GM12801 (cell line): ENCODE measurements around the gene NMS.

Experiments
- TF ChIP-seq, protein P1 (sequence below): IDR thresholded peaks from one replicate; pipeline ENCODE4 v1.5.1; 2011; ENCODE audit warnings: control low read depth; ENCODE audit not compliant: insufficient read length; ENCODE audit errors: extremely low read depth

NMS gene

DNA sequence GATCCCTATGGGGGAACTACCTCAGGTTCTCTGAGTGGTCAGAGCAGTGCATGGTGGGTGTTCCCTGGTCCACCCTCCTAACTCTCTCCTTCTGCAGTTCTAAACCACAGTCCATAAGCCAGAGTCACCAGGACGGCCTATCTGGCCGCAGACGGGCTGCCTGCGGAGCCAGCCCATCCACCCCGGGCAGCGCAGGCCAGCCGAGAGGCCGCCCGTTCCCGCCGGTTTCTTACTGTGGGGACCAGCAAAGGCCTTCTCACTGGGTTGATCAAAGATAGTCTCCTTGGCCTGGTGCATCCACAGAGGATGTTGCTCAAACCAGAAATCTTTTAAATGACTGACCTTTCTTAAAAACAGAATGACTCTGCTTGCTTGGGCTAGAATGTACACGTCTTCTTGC is 43.2 kb upstream of the NMS start:
- TF ChIP-seq, protein P1, sequence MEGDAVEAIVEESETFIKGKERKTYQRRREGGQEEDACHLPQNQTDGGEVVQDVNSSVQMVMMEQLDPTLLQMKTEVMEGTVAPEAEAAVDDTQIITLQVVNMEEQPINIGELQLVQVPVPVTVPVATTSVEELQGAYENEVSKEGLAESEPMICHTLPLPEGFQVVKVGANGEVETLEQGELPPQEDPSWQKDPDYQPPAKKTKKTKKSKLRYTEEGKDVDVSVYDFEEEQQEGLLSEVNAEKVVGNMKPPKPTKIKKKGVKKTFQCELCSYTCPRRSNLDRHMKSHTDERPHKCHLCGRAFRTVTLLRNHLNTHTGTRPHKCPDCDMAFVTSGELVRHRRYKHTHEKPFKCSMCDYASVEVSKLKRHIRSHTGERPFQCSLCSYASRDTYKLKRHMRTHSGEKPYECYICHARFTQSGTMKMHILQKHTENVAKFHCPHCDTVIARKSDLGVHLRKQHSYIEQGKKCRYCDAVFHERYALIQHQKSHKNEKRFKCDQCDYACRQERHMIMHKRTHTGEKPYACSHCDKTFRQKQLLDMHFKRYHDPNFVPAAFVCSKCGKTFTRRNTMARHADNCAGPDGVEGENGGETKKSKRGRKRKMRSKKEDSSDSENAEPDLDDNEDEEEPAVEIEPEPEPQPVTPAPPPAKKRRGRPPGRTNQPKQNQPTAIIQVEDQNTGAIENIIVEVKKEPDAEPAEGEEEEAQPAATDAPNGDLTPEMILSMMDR, result no peak

DNA sequence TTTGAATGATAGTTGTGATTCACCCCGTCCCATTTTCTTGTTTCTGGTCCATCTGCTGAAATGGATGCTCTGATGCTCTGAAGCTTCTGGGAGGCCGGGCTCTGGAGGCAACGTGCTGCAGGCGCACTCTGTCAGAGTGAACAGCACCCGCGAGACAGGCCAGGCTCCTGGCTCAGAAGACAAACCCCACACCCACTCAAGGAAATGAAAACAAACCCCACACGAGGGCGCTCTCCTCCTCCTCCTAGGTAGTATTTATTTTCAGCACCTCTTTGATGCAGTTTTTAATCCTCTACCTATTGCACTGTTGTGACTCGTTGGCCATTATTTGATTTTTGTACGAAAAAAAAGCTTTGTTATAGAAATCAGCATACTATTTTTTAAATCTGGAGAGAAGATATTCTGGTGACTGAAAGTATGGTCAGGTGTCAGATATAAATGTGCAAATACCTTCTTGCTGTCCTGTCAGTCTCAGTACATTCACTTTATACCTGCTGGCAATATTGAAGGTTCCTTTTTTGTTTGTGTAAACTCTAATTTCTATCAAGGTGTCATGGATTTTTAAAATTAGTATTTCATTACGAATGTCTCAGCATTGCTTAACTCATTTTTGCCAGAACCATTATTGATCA is 42.5 kb upstream of the NMS start:
- TF ChIP-seq, protein P1, result no peak

DNA sequence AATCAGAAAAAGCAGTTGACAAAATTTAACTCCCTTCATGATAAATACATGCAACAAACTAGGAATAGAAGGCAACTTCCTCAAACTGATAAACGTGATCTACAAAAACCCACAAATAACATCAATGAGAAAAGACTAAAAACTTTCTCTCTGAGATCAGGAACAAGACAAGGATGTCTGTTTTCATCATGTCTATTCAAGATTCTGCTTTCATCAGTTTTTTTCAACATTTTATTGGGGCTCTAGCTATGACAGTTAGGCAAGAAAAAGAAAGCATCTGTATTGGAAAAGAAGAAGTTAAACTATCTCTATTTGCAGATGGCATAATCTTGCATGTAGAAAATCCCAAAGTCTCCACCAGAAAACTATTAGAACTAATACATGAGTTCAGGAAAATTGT is 40.6 kb upstream of the NMS start:
- TF ChIP-seq, protein P1, result no peak

DNA sequence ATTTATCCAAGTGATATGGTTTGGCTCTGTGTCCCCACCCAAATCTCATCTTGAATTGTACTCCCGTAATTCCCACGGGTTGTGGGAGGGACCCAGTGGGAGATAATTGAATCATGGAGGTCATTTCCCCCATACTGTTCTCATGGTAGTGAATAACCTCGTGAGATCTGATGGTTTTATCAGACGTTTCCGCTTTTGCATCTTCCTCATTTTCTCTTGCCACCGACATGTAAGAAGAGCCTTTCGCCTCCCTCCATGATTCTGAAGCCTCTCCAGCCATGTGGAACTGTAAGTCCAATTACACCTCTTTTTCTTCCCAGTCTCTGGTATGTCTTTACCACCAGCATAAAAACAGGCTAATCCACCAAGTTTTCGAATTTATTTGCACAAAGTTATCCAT is 32.5 kb upstream of the NMS start:
- TF ChIP-seq, protein P1, result no peak

DNA sequence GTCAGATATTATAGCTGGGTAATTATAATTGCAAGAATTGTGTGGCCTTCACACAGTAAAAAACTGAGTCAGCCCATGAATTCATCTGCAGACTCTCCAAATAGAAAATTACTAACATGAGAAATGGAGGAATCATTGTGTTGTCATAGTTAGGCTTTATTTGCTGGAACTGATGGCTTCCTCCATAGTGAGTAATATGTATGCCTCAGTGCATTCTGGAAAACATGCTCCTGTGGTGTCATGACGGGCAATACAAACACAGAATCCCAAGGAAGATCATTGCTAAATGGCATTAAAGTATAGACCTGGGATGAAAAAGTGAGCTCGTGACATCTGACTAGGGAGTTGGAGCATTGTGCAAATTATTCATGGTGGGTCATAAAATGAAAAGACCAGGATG is 23.6 kb upstream of the NMS start:
- TF ChIP-seq, protein P1, result no peak

DNA sequence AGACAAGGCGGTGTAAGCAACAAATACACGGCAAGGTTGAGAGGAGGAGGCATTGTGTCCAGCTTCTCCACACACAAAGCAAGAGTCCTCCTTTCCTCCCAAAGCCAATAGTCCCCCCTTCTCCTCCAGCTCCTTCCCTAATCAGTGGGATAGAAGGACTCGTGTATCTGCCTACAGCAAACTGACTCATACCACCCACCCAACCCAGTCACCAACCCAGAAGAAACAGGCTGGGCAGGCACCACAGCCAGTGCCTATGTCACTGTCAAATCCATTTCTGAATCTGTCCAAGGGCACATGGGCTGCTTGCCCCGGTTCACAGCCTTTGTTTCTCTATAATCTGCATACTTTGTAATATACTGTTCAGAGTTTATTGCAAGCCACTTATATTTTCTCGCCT is 19.2 kb upstream of the NMS start:
- TF ChIP-seq, protein P1, result no peak

DNA sequence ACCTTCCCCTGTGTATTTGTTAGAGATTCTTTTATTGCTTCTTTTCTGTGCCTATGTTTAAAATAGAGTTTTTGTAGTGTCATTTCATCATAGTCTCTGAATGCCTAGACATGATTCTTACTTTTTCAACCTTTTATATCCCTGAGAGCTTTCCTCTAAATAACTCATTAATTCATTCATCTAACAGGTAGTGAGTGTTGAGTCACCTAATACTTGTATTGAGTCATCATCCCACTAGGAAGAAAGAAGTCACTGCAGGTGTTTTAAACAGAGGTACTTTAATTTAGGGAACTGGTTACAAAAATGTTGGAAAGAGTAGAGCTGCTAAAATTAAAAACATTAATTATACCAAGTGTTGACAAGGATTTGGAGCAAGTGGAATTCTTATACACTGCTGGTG is 18.5 kb upstream of the NMS start:
- TF ChIP-seq, protein P1, result no peak

DNA sequence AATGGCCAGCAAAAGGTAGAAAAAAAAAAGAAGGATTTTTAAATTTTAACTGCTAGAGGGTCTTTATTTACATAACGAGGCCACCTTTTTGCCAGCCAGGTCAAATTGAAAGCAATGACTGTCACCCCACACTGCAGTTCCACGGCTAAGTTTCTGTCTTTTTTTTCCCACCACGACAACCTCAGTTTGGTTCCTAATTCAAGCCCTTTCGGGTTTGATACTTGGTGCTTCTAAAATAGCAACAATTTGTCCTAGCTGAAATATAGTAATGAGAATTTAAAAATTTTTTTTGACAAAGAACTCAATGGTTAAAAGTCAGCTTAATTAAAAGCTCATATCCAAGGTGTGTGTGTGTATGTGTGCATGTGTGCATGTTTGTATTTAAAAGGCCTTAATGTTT is 16.4 kb upstream of the NMS start:
- TF ChIP-seq, protein P1, result no peak
